ENCODE measurements around the gene GSG1L.

DNA sequence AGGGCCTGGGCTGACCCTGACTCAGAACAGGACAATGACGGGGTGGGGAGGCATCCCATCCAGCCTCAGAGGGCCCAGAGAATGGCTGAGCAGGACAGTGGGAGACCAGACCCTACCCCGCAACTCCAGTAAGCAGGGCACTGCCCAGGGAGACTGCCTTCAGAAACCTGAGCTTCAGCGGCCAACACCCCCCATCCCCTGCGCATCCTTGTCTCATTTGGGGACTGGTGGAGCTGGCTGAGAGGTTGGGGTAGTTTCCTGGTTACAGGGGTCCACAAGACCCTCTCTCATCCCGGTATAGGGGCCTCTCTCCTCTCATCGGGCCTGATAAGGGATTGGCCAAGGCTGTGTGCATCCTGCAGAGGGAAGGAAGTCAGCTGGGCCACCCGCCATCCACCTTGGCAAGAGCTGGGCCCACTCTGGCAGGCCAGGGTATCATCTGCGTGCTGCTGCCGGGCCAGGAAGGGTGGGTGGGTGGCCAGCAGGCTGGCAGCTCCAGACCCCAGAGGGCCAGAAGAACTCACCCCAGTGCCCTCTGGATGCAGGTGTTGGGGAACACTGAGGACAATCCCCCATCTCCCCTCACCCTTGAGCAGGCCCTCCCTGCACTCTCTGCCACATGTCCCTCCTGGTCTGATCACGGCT is 284.5 kb downstream of the GSG1L start:
- TF ChIP-seq, protein P1, sequence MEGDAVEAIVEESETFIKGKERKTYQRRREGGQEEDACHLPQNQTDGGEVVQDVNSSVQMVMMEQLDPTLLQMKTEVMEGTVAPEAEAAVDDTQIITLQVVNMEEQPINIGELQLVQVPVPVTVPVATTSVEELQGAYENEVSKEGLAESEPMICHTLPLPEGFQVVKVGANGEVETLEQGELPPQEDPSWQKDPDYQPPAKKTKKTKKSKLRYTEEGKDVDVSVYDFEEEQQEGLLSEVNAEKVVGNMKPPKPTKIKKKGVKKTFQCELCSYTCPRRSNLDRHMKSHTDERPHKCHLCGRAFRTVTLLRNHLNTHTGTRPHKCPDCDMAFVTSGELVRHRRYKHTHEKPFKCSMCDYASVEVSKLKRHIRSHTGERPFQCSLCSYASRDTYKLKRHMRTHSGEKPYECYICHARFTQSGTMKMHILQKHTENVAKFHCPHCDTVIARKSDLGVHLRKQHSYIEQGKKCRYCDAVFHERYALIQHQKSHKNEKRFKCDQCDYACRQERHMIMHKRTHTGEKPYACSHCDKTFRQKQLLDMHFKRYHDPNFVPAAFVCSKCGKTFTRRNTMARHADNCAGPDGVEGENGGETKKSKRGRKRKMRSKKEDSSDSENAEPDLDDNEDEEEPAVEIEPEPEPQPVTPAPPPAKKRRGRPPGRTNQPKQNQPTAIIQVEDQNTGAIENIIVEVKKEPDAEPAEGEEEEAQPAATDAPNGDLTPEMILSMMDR (optimal IDR thresholded peaks at IDR 0.05 in 1 of 3, IDR thresholded peaks at IDR 0.05 in 1 of 3, conservative IDR thresholded peaks at IDR 0.05 in 1 of 3; ENCODE audit: extremely low read depth in 1 of 3, insufficient read depth in 2 of 3, low read length in 3 of 3): no peak
- TF ChIP-seq EZH2 (IDR thresholded peaks at IDR 0.05; ENCODE audit: low read length): no peak

Measured in keratinocyte (primary cell).